GM21528 (cell line): ENCODE data around the gene ATXN10.
"Not testable (repeated sequence)": the region's sequence is repeated elsewhere in the genome, so short reads cannot be mapped to it uniquely, and the experiment has no call there.

Experiments
- ATAC-seq: cut with Tn5 transposase; IDR thresholded peaks from one replicate; pipeline ENCODE4 v1.9.1; 2021; ENCODE audit warnings: mild to moderate bottlenecking, moderate library complexity; ENCODE audit not compliant: unreplicated experiment, low FRiP score

The ATXN10 gene

GRCh38 chr22:45703758-45704157, 32.1 kb downstream of the ATXN10 start:
- no peak for ATAC-seq

- ATAC-seq = no peak
These were observed 33.0 kb downstream of the ATXN10 start for GRCh38 chr22:45704648-45705047.

GRCh38 chr22:45707605-45708004, 36.0 kb downstream of the ATXN10 start:
- no peak for ATAC-seq

- ATAC-seq = no peak
These were observed 36.5 kb downstream of the ATXN10 start for GRCh38 chr22:45708145-45708544.

GRCh38 chr22:45709060-45709739, 37.6 kb downstream of the ATXN10 start:
- ATAC-seq = no peak

GRCh38 chr22:45709866-45710265, 38.2 kb downstream of the ATXN10 start:
- ATAC-seq = no peak

GRCh38 chr22:45710469-45710868, 38.8 kb downstream of the ATXN10 start:
- ATAC-seq = no peak

- not testable (repeated sequence) for ATAC-seq
These were observed 42.8 kb downstream of the ATXN10 start for GRCh38 chr22:45714390-45714789.

- ATAC-seq = no peak
These were observed 46.2 kb downstream of the ATXN10 start for GRCh38 chr22:45717789-45718188.

GRCh38 chr22:45718391-45718790, 46.8 kb downstream of the ATXN10 start:
- no peak for ATAC-seq

- ATAC-seq = no peak
These were observed 49.3 kb downstream of the ATXN10 start for GRCh38 chr22:45720839-45721378.

- ATAC-seq = no peak
These were observed 50.4 kb downstream of the ATXN10 start for GRCh38 chr22:45722006-45722405.

GRCh38 chr22:45726081-45726480, 54.4 kb downstream of the ATXN10 start:
- no peak for ATAC-seq

GRCh38 chr22:45731041-45731797, 59.6 kb downstream of the ATXN10 start:
- ATAC-seq = no peak

GRCh38 chr22:45731798-45732495, 60.3 kb downstream of the ATXN10 start:
- no peak for ATAC-seq

GRCh38 chr22:45735273-45735672, 63.6 kb downstream of the ATXN10 start:
- no peak for ATAC-seq

- no peak for ATAC-seq
These were observed 66.6 kb downstream of the ATXN10 start for GRCh38 chr22:45738206-45738605.

- ATAC-seq = no peak
These were observed 68.6 kb downstream of the ATXN10 start for GRCh38 chr22:45740236-45740635.

GRCh38 chr22:45742866-45743450, 71.3 kb downstream of the ATXN10 start:
- ATAC-seq = no peak

GRCh38 chr22:45743687-45744086, 72.1 kb downstream of the ATXN10 start:
- no peak for ATAC-seq

GRCh38 chr22:45744442-45744841, 72.8 kb downstream of the ATXN10 start:
- no peak for ATAC-seq
